Esophagus muscularis mucosa (tissue), 4 donors: ENCODE data around the gene HOXD1. TPM values are rescaled to one million over a fixed set of nuclear protein-coding genes. Genes with fewer than 3 reads are reported as not detected.

Source experiments
- DNase-seq: peaks from one replicate; pipeline ENCODE4 v3.0.0-alpha.2; 2017; ENCODE audit errors: extremely low spot score
- H3K27ac ChIP-seq, 4 donors: fragments of 200-600 bp; sonication (generic); replicated peaks in 1 of 4; 1 replicate in 3 of 4; 2 replicates in 1 of 4; pipeline ENCODE4 v1.5.1; 2016 to 2019; ENCODE audit warnings: mild to moderate bottlenecking in 1 of 4
- H3K27me3 ChIP-seq, 4 donors: fragments of 200-600 bp; sonication (generic); one replicate each; pipeline versions ENCODE4 v1.5.1 to v1.6.0; 2016 to 2019
- H3K36me3 ChIP-seq, 4 donors: fragments of 200-600 bp; sonication (generic); one replicate each; pipeline ENCODE4 v1.5.1; 2016 to 2019
- H3K4me1 ChIP-seq, 4 donors: fragments of 200-600 bp; sonication (generic); one replicate each; pipeline ENCODE4 v1.5.1; 2016 to 2019
- H3K4me3 ChIP-seq, 4 donors: fragments of 200-600 bp; sonication (generic); 1 replicate in 2 of 4; 2 replicates in 2 of 4; pipeline ENCODE4 v1.5.1; 2016 to 2019; ENCODE audit warnings: mild to moderate bottlenecking in 4 of 4, moderate library complexity in 1 of 4
- H3K9me3 ChIP-seq, 4 donors: fragments of 200-600 bp; sonication (generic); 1 replicate in 3 of 4; 2 replicates in 1 of 4; pipeline ENCODE4 v1.5.1; 2016 to 2019
- CTCF ChIP-seq, 3 experiments: fragments of 200-600 bp in 2 of 3; fragments of 450-650 bp in 1 of 3; sonication (generic) in 2 of 3; IDR thresholded peaks; one replicate each; pipeline ENCODE4 v1.5.1; 2017 to 2019; ENCODE audit warnings: antibody characterized with exemption in 3 of 3, mild to moderate bottlenecking in 2 of 3, moderate library complexity in 1 of 3
- WGBS: methylation state at CpG from one replicate; pipeline ENCODE4 v1.1.5; 2018; 5-methylcytosine and 5-hydroxymethylcytosine counted together
- intact Hi-C: fragments of 100-400 bp; cut with DNase I; formaldehyde crosslinking; loops from one replicate; pipeline ENCODE4 v1.15.1; 2023
- small RNA-seq, 3 donors: library from RNA; depleted of rRNA; stranded (forward); fragments of <200 nt; gene quantifications; one replicate each; pipeline ENCODE3, GENCODE V24; 2016
- total RNA-seq, 4 donors: library from RNA; depleted of rRNA; stranded (reverse); fragments of >200 nt; gene quantifications; one replicate each; pipeline versions ENCODE4 v1.1.0 to v1.2.1, GENCODE V29; 2016

HOXD1 gene
- total RNA-seq, 4 donors from 2014 or later: 0.19 to 0.34 TPM; not detected in 2

GRCh38 chr2:176240301-176240700 is 51.8 kb downstream of the HOXD1 start:
- H3K27ac ChIP-seq: no peak overlapping the region
- DNase-seq: no peak
- TF ChIP-seq CTCF (IDR thresholded peaks at IDR 0.05): no peak
- H3K27me3 ChIP-seq: peaks cover 0 to 5% (median 0%) of the 10 kb centered on the region in 4 donors
- H3K9me3 ChIP-seq: no peaks in the 10 kb centered on the region
- WGBS: 54% methylated on average over 1 of the region's 1 CpG
- no peak overlapping the region for H3K4me3 ChIP-seq
- H3K36me3 ChIP-seq: no peaks in the 10 kb centered on the region
- intact Hi-C loops: no loop called here
- H3K4me1 ChIP-seq: no peaks in the 10 kb centered on the region

Small RNA genes lying within 50 kb of the gene (small RNA-seq; reads per million reads assigned to genes)
- 75,134 to 108,094 (median 98,772) reads per million in 3 donors for gene MIR10B

Other genes starting within 250 kb of the HOXD1 start
- gene LNPK, start 186.4 kb upstream of the HOXD1 start, total RNA-seq: 10 to 100 TPM in 2 of 4 donors, 1 to 10 TPM in 2; 9.4 to 15.8 (median 11.4) TPM
- gene EVX2, start 104.7 kb upstream of the HOXD1 start, total RNA-seq: under 1 TPM in 1 of 4 donors, not detected in 3; 0.11 TPM
- not detected for gene HOXD13, start 95.9 kb upstream of the HOXD1 start, total RNA-seq
- gene HOXD12, start 88.9 kb upstream of the HOXD1 start, total RNA-seq: not detected
- not detected for gene HOXD11, start 81.4 kb upstream of the HOXD1 start, total RNA-seq
- gene HOXD10, start 71.9 kb upstream of the HOXD1 start, total RNA-seq: under 1 TPM in 2 of 4 donors, not detected in 2; 0.42 to 0.50 TPM
- 1 to 10 TPM in 1 of 4 donors, under 1 TPM in 3; 0.83 to 2.2 (median 0.99) TPM for gene HOXD9, start 65.9 kb upstream of the HOXD1 start, total RNA-seq
- gene HOXD8, start 59.0 kb upstream of the HOXD1 start, total RNA-seq: 1 to 10 TPM; 3.7 to 4.8 (median 4.3) TPM
- 1 to 10 TPM in 2 of 4 donors, under 1 TPM in 2; 0.66 to 2.9 (median 1.9) TPM for gene HOXD4, start 37.1 kb upstream of the HOXD1 start, total RNA-seq
- gene HOXD3, start 31.4 kb upstream of the HOXD1 start, total RNA-seq: 1 to 10 TPM in 2 of 4 donors, under 1 TPM in 2; 0.86 to 2.1 (median 1.4) TPM
- 10 to 100 TPM; 26.2 to 31.1 (median 27.6) TPM for gene MTX2, start 80.8 kb downstream of the HOXD1 start, total RNA-seq